Smooth muscle cell of the brain vasculature (primary cell): ENCODE results near the gene INAVA.
"Not testable (repeated sequence)": the region's sequence is repeated elsewhere in the genome, so short reads cannot be mapped to it uniquely, and the experiment has no call there.

Source experiments
- DNase-seq: peaks from one replicate; pipeline ENCODE4 v3.0.0-alpha.2; 2012; ENCODE audit warnings: low read depth, low spot score

INAVA gene

GRCh38 chr1:200918006-200918405 is 23.3 kb downstream of the INAVA start:
- DNase-seq = no peak

GRCh38 chr1:200919386-200919785 is 24.7 kb downstream of the INAVA start:
- DNase-seq = no peak

- no peak for DNase-seq
Measured at GRCh38 chr1:200921571-200922110, 26.9 kb downstream of the INAVA start.

- DNase-seq = no peak
Measured at GRCh38 chr1:200922406-200922805, 27.7 kb downstream of the INAVA start.

GRCh38 chr1:200923601-200924000 is 28.9 kb downstream of the INAVA start:
- no peak for DNase-seq

GRCh38 chr1:200925831-200926230 is 31.1 kb downstream of the INAVA start:
- no peak for DNase-seq

GRCh38 chr1:200929530-200930278 is 35.0 kb downstream of the INAVA start:
- DNase-seq = no peak

GRCh38 chr1:200930285-200930684 is 35.6 kb downstream of the INAVA start:
- not testable (repeated sequence) for DNase-seq

GRCh38 chr1:200931776-200932175 is 37.1 kb downstream of the INAVA start:
- DNase-seq = no peak

GRCh38 chr1:200934676-200935245 is 40.1 kb downstream of the INAVA start:
- DNase-seq = no peak

GRCh38 chr1:200935286-200935962 is 40.7 kb downstream of the INAVA start:
- not testable (repeated sequence) for DNase-seq

GRCh38 chr1:200938955-200939354 is 44.3 kb downstream of the INAVA start:
- no peak for DNase-seq

GRCh38 chr1:200945111-200945510 is 50.4 kb downstream of the INAVA start:
- DNase-seq = no peak

- no peak for DNase-seq
Measured at GRCh38 chr1:200947059-200947566, 52.4 kb downstream of the INAVA start.

- no peak for DNase-seq
Measured at GRCh38 chr1:200949626-200950025, 54.9 kb downstream of the INAVA start.

GRCh38 chr1:200951016-200951415 is 56.3 kb downstream of the INAVA start:
- no peak for DNase-seq

GRCh38 chr1:200954434-200954833 is 59.7 kb downstream of the INAVA start:
- DNase-seq = no peak

- no peak for DNase-seq
Measured at GRCh38 chr1:200958597-200958996, 63.9 kb downstream of the INAVA start.

GRCh38 chr1:200959411-200959921 is 64.8 kb downstream of the INAVA start:
- no peak for DNase-seq

- DNase-seq = no peak
Measured at GRCh38 chr1:200960236-200960947, 65.7 kb downstream of the INAVA start.

GRCh38 chr1:200960948-200961340 is 66.2 kb downstream of the INAVA start:
- DNase-seq = no peak
